HG02571 (cell line): ENCODE data around the gene PPP1R14C.

Experiments used
- ATAC-seq: cut with Tn5 transposase; IDR thresholded peaks from one replicate; pipeline ENCODE4 v1.9.1; 2021; ENCODE audit warnings: mild to moderate bottlenecking, moderate library complexity; ENCODE audit not compliant: unreplicated experiment

The PPP1R14C gene

GRCh38 chr6:150142670-150143515 is at the start of gene PPP1R14C:
Gene PPP1R14C (plus strand): TSS chr6:150143044. CDS start chr6:150143193, 149 bp downstream.
- no peak for ATAC-seq

GRCh38 chr6:150093397-150093796 is 49.4 kb upstream of the PPP1R14C start:
- no peak for ATAC-seq

- ATAC-seq = no peak
These were observed 44.7 kb upstream of the PPP1R14C start for GRCh38 chr6:150098155-150098554.

GRCh38 chr6:150099546-150099945 is 43.3 kb upstream of the PPP1R14C start:
- no peak for ATAC-seq

- no peak for ATAC-seq
These were observed 42.9 kb upstream of the PPP1R14C start for GRCh38 chr6:150099953-150100352.

- ATAC-seq = no peak
These were observed 42.1 kb upstream of the PPP1R14C start for GRCh38 chr6:150100745-150101144.

GRCh38 chr6:150102750-150103270 is 40.0 kb upstream of the PPP1R14C start:
- ATAC-seq = no peak

GRCh38 chr6:150112233-150112632 is 30.6 kb upstream of the PPP1R14C start:
- no peak for ATAC-seq

- no peak for ATAC-seq
These were observed 27.1 kb upstream of the PPP1R14C start for GRCh38 chr6:150115769-150116168.

- no peak for ATAC-seq
These were observed 26.5 kb upstream of the PPP1R14C start for GRCh38 chr6:150116200-150116800.

GRCh38 chr6:150118203-150118602 is 24.6 kb upstream of the PPP1R14C start:
- no peak for ATAC-seq

GRCh38 chr6:150118627-150119026 is 24.2 kb upstream of the PPP1R14C start:
- ATAC-seq = no peak

GRCh38 chr6:150119173-150119572 is 23.7 kb upstream of the PPP1R14C start:
- ATAC-seq = no peak

- ATAC-seq = no peak
These were observed 19.2 kb upstream of the PPP1R14C start for GRCh38 chr6:150123645-150124044.

GRCh38 chr6:150124235-150124634 is 18.6 kb upstream of the PPP1R14C start:
- no peak for ATAC-seq

- ATAC-seq = no peak
These were observed 16.1 kb upstream of the PPP1R14C start for GRCh38 chr6:150126641-150127291.

- no peak for ATAC-seq
These were observed 14.4 kb upstream of the PPP1R14C start for GRCh38 chr6:150128425-150128824.

GRCh38 chr6:150129616-150130505 is 13.0 kb upstream of the PPP1R14C start:
- ATAC-seq = no peak

GRCh38 chr6:150133686-150134085 is 9.2 kb upstream of the PPP1R14C start:
- ATAC-seq = no peak

- no peak for ATAC-seq
These were observed 8.4 kb upstream of the PPP1R14C start for GRCh38 chr6:150134280-150134920.
